ENCODE data around the gene EXTL1. TPM values are rescaled to one million over a fixed set of nuclear protein-coding genes. Genes with fewer than 3 reads are reported as not detected.

EXTL1 gene
- polyA plus RNA-seq, 1 donor (not counting 4 experiments of a cell fraction or from before 2014, with no cell fraction given) = 0.13 TPM

DNA sequence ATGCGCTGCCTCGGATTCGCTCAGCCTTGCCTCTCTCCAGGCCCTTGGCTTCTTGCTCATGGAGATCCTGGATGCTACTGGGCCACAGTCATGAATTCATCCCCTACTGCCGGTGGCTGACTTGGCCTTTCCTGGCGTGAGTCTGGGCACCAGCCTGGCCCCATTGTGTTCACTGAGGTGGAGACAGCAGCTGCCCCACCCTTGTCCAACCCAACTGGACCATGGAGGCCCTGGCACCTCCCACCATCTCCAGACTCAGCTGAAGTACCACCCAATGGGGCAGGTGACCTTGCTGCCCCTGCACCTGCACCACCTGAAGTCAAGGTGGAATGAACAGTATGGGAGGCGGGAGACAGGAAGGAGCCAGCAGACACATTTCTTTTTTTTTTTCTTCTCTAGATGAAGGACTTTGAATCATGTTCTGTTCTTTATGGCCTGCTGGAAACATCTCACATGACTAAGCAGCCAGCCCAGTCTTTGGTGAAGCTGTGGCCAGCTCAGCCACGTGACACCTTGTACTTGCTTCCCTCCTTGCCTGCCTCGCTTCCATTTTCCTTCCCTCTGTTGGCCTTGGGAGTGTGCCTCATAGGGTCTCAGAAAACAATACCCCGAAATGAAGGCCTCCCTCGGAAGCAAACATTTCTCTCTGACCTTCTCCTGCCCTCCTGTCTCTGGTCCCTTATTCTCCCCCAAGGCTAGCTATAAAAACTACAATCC, 28.1 kb downstream of the EXTL1 start:
- Histone ChIP-seq H3K9me3 (ENCODE audit: control insufficient read depth, low read depth, low read length) (no peaks in the 10 kb centered on the region), H3K9ac (ENCODE audit: control insufficient read depth, extremely low read depth, insufficient read depth, low read length) (no peak overlapping the region), H3K4me1 (ENCODE audit: control insufficient read depth, extremely low read depth, insufficient read depth, low read length) (no peaks in the 10 kb centered on the region), H3K27ac (ENCODE audit: control insufficient read depth, insufficient read depth, low read length) (no peak overlapping the region), H3K79me2 (ENCODE audit: control insufficient read depth, insufficient read depth, low read length) (no peaks in the 10 kb centered on the region), H3K36me3 (ENCODE audit: control insufficient read depth in 2 of 2, extremely low read depth in 1 of 2, insufficient read depth in 2 of 2, low read length in 2 of 2) (no peaks in the 10 kb centered on the region), H3K9me1 (ENCODE audit: control insufficient read depth, extremely low read depth, insufficient read depth, low read length) (no peaks in the 10 kb centered on the region), H3K4me3 (ENCODE audit: control insufficient read depth in 2 of 3, extremely low read depth in 1 of 3, insufficient read depth in 2 of 3, low read depth in 1 of 3, low read length in 3 of 3) (no peak overlapping the region), H3K27me3 (ENCODE audit: control insufficient read depth, extremely low read depth, insufficient read depth, low read length) (peaks cover 61% of the 10 kb centered on the region), H2AFZ (ENCODE audit: control insufficient read depth, low read length) (no peak overlapping the region), H4K20me1 (ENCODE audit: control insufficient read depth, extremely low read depth, insufficient read depth, low read length) (peaks cover 3% of the 10 kb centered on the region), H3K4me2 (ENCODE audit: control insufficient read depth, extremely low read depth, insufficient read depth, low read depth, low read length) (no peak overlapping the region)
- TF ChIP-seq, protein P1, sequence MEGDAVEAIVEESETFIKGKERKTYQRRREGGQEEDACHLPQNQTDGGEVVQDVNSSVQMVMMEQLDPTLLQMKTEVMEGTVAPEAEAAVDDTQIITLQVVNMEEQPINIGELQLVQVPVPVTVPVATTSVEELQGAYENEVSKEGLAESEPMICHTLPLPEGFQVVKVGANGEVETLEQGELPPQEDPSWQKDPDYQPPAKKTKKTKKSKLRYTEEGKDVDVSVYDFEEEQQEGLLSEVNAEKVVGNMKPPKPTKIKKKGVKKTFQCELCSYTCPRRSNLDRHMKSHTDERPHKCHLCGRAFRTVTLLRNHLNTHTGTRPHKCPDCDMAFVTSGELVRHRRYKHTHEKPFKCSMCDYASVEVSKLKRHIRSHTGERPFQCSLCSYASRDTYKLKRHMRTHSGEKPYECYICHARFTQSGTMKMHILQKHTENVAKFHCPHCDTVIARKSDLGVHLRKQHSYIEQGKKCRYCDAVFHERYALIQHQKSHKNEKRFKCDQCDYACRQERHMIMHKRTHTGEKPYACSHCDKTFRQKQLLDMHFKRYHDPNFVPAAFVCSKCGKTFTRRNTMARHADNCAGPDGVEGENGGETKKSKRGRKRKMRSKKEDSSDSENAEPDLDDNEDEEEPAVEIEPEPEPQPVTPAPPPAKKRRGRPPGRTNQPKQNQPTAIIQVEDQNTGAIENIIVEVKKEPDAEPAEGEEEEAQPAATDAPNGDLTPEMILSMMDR (optimal IDR thresholded peaks at IDR 0.05 in 1 of 3, IDR thresholded peaks at IDR 0.05 in 1 of 3, conservative IDR thresholded peaks at IDR 0.05 in 1 of 3; ENCODE audit: extremely low read depth in 1 of 3, insufficient read depth in 2 of 3, low read length in 3 of 3) = no peak
- no peak for TF ChIP-seq EZH2 (IDR thresholded peaks at IDR 0.05; ENCODE audit: low read length)
- DNase-seq (ENCODE audit: low read depth, low spot score) = no peak
- dilution Hi-C loops (cut with MboI; ENCODE audit: extremely low pct_ligation_motif_present, low sequenced_read_pairs) = no loop called here
- no peak for FAIRE-seq

DNA sequence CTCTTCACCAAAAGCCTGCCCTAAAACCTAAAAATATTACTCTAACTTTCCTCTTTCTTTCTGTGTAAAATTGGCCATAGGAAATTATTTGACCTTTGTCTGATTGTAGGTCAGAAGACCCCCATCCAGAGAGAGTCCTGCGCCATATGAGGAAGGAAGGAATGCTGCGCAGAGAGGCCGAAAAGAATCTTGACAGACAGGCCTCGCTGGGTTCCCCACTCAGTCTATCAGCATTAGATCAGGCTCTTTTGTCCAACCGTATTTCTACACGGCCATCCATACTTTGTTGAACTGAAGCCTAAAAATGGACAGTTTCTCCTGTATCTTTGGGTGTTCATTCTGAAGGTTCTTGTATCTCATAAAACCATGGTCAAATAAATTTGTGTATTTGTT, 28.7 kb downstream of the EXTL1 start:
- dilution Hi-C loops (cut with MboI; ENCODE audit: extremely low pct_ligation_motif_present, low sequenced_read_pairs) = no loop called here

More for the DNA sequence above, 28.7 kb downstream of the EXTL1 start:
- Histone ChIP-seq H3K4me2 (ENCODE audit: control insufficient read depth, extremely low read depth, insufficient read depth, low read depth, low read length) (no peak overlapping the region), H3K4me3 (ENCODE audit: control insufficient read depth in 2 of 3, extremely low read depth in 1 of 3, insufficient read depth in 2 of 3, low read depth in 1 of 3, low read length in 3 of 3) (no peak overlapping the region), H3K9me3 (ENCODE audit: control insufficient read depth, low read depth, low read length) (no peaks in the 10 kb centered on the region), H3K9me1 (ENCODE audit: control insufficient read depth, extremely low read depth, insufficient read depth, low read length) (no peaks in the 10 kb centered on the region), H3K36me3 (ENCODE audit: control insufficient read depth in 2 of 2, extremely low read depth in 1 of 2, insufficient read depth in 2 of 2, low read length in 2 of 2) (no peaks in the 10 kb centered on the region), H3K9ac (ENCODE audit: control insufficient read depth, extremely low read depth, insufficient read depth, low read length) (no peak overlapping the region), H3K27ac (ENCODE audit: control insufficient read depth, insufficient read depth, low read length) (no peak overlapping the region), H3K4me1 (ENCODE audit: control insufficient read depth, extremely low read depth, insufficient read depth, low read length) (no peaks in the 10 kb centered on the region), H3K79me2 (ENCODE audit: control insufficient read depth, insufficient read depth, low read length) (no peaks in the 10 kb centered on the region), H2AFZ (ENCODE audit: control insufficient read depth, low read length) (no peak overlapping the region), H3K27me3 (ENCODE audit: control insufficient read depth, extremely low read depth, insufficient read depth, low read length) (peaks cover 56% of the 10 kb centered on the region), H4K20me1 (ENCODE audit: control insufficient read depth, extremely low read depth, insufficient read depth, low read length) (no peaks in the 10 kb centered on the region)
- no peak for TF ChIP-seq EZH2 (IDR thresholded peaks at IDR 0.05; ENCODE audit: low read length)
- TF ChIP-seq, protein P1 (optimal IDR thresholded peaks at IDR 0.05 in 1 of 3, IDR thresholded peaks at IDR 0.05 in 1 of 3, conservative IDR thresholded peaks at IDR 0.05 in 1 of 3; ENCODE audit: extremely low read depth in 1 of 3, insufficient read depth in 2 of 3, low read length in 3 of 3) = no peak
- FAIRE-seq = no peak
- no peak for DNase-seq (ENCODE audit: low read depth, low spot score)
